DND-41 (cell line): ENCODE measurements around the gene TMEM14C.
A peak's percentile ranks its signal among the peaks of the same experiment; 100 is the strongest.

Source experiments
- ATAC-seq: fragments of 200-7000 bp; cut with Tn5 transposase; 3 replicates; pipeline ENCODE4 v1.9.1; 2021; ENCODE audit warnings: low read depth; ENCODE audit not compliant: insufficient read depth
- DNase-seq: peaks from one replicate; pipeline ENCODE4 v3.0.0-alpha.2; 2020
- H2AFZ ChIP-seq: 2 replicates; pipeline ENCODE4 v1.6.0; 2012; ENCODE audit warnings: low read depth, low read length
- H3K27ac ChIP-seq: 2 replicates; pipeline ENCODE4 v1.5.1; 2012; ENCODE audit warnings: low read length, inconsistent platforms
- H3K27me3 ChIP-seq: fragments of 200-600 bp; sonication (generic); 2 replicates; pipeline ENCODE4 v1.6.0; 2012; ENCODE audit warnings: low read length, mild to moderate bottlenecking, inconsistent platforms; ENCODE audit not compliant: insufficient read depth, poor library complexity
- H3K36me3 ChIP-seq: 2 replicates; pipeline ENCODE4 v1.5.1; 2012; ENCODE audit warnings: low read length, inconsistent platforms; ENCODE audit not compliant: insufficient read depth
- H3K4me1 ChIP-seq: 2 replicates; pipeline ENCODE4 v1.5.1; 2012; ENCODE audit warnings: mild to moderate bottlenecking, low read length; ENCODE audit not compliant: insufficient read depth
- H3K4me2 ChIP-seq: 2 replicates; pipeline ENCODE4 v1.6.0; 2012; ENCODE audit warnings: mild to moderate bottlenecking, moderate library complexity, low read length, inconsistent platforms; ENCODE audit not compliant: insufficient read depth
- H3K4me3 ChIP-seq, 2 experiments: fragments of 200-600 bp in 1 of 2; shearing (Covaris generic) in 1 of 2; 2 replicates each; pipeline ENCODE4 v1.5.1; 2012 to 2016; ENCODE audit warnings: inconsistent platforms in 2 of 2, low read length in 2 of 2, mild to moderate bottlenecking in 2 of 2, low read depth in 1 of 2, moderate library complexity in 1 of 2
- H3K79me2 ChIP-seq: 2 replicates; pipeline ENCODE4 v1.6.0; 2012; ENCODE audit warnings: low read length, inconsistent platforms; ENCODE audit not compliant: insufficient read depth
- H3K9ac ChIP-seq: 2 replicates; pipeline ENCODE4 v1.6.0; 2012; ENCODE audit warnings: low read depth, mild to moderate bottlenecking, inconsistent platforms, low read length, moderate library complexity
- H3K9me3 ChIP-seq: 2 replicates; pipeline ENCODE4 v1.5.1; 2012; ENCODE audit warnings: low read length, moderate library complexity, mild to moderate bottlenecking, inconsistent platforms; ENCODE audit not compliant: insufficient read depth, severe bottlenecking
- H4K20me1 ChIP-seq: 2 replicates; pipeline ENCODE4 v1.6.0; 2012; ENCODE audit warnings: low read length; ENCODE audit not compliant: insufficient read depth
- EZH2 ChIP-seq: IDR thresholded peaks from 3 replicates; pipeline ENCODE4 v1.6.1; 2012; ENCODE audit warnings: borderline replicate concordance, low read depth, mild to moderate bottlenecking, moderate library complexity, low read length, inconsistent platforms; ENCODE audit not compliant: severe bottlenecking
- TF ChIP-seq, protein P1 (sequence below): IDR thresholded peaks from 2 replicates; pipeline ENCODE4 v1.5.1; 2012; ENCODE audit warnings: borderline replicate concordance, low read length, moderate library complexity, mild to moderate bottlenecking; ENCODE audit not compliant: poor library complexity, severe bottlenecking; ENCODE audit errors: extremely low read depth

Gene TMEM14C

GRCh38 chr6:10695086-10695657 is 27.7 kb upstream of the TMEM14C start:
- Histone ChIP-seq H3K9ac (peak overlapping the region; percentile 76), H3K4me3 (peak overlapping the region; percentile 87 to 95), H3K9me3 (no peaks in the 10 kb centered on the region), H3K4me1 (peaks cover 29% of the 10 kb centered on the region), H2AFZ (peak overlapping the region; percentile 97), H3K4me2 (peak overlapping the region; percentile 65), H3K27ac (peak overlapping the region; percentile 99), H3K79me2 (peaks cover 67% of the 10 kb centered on the region), H3K27me3 (no peaks in the 10 kb centered on the region), H3K36me3 (peaks cover 32% of the 10 kb centered on the region), H4K20me1 (peaks cover under 1% of the 10 kb centered on the region; the same call in 1 of the 2 replicates)
- ATAC-seq (no peak), DNase-seq (no peak)
- TF ChIP-seq, protein P1, sequence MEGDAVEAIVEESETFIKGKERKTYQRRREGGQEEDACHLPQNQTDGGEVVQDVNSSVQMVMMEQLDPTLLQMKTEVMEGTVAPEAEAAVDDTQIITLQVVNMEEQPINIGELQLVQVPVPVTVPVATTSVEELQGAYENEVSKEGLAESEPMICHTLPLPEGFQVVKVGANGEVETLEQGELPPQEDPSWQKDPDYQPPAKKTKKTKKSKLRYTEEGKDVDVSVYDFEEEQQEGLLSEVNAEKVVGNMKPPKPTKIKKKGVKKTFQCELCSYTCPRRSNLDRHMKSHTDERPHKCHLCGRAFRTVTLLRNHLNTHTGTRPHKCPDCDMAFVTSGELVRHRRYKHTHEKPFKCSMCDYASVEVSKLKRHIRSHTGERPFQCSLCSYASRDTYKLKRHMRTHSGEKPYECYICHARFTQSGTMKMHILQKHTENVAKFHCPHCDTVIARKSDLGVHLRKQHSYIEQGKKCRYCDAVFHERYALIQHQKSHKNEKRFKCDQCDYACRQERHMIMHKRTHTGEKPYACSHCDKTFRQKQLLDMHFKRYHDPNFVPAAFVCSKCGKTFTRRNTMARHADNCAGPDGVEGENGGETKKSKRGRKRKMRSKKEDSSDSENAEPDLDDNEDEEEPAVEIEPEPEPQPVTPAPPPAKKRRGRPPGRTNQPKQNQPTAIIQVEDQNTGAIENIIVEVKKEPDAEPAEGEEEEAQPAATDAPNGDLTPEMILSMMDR: no peak
- no peak for TF ChIP-seq EZH2

GRCh38 chr6:10696655-10697054 is 26.2 kb upstream of the TMEM14C start:
- peak overlapping the region in 1 of 2 experiments; percentile 87; a peak in 1 of 4 replicates for H3K4me3 ChIP-seq
- H3K4me1 ChIP-seq: peaks cover 29% of the 10 kb centered on the region

GRCh38 chr6:10713962-10714361 is 8.9 kb upstream of the TMEM14C start:
- H3K9me3 ChIP-seq: peaks cover 11% of the 10 kb centered on the region
- H3K4me3 ChIP-seq: no peak overlapping the region
- no peaks in the 10 kb centered on the region for H3K27me3 ChIP-seq
- no peak for TF ChIP-seq EZH2
- TF ChIP-seq, protein P1: no peak
- no peak overlapping the region for H2AFZ ChIP-seq
- DNase-seq (no peak), ATAC-seq (no peak)
- no peak overlapping the region for H3K27ac ChIP-seq
- H3K79me2 ChIP-seq: no peaks in the 10 kb centered on the region
- H3K4me1 ChIP-seq: 0 out of 2 replicates have a peak, but pooled peaks cover 1% of the 10 kb centered on the region
- H3K9ac ChIP-seq: no peak overlapping the region
- no peaks in the 10 kb centered on the region for H4K20me1 ChIP-seq
- peaks cover 13% of the 10 kb centered on the region; the same call in 1 of the 2 replicates for H3K36me3 ChIP-seq
- no peak overlapping the region for H3K4me2 ChIP-seq

More at GRCh38 chr6:10696655-10697054, 26.2 kb upstream of the TMEM14C start:
- Histone ChIP-seq H3K79me2 (peaks cover 79% of the 10 kb centered on the region), H3K27me3 (no peaks in the 10 kb centered on the region), H3K9ac (peak overlapping the region; percentile 76; the same call in 1 of the 2 replicates), H2AFZ (no peak overlapping the region), H3K4me2 (peak overlapping the region; percentile 65), H3K27ac (no peak overlapping the region), H3K36me3 (peaks cover 47% of the 10 kb centered on the region), H3K9me3 (no peaks in the 10 kb centered on the region), H4K20me1 (peaks cover 4% of the 10 kb centered on the region; the same call in 1 of the 2 replicates)
- no peak for ATAC-seq
- no peak for DNase-seq
- no peak for TF ChIP-seq EZH2
- TF ChIP-seq, protein P1: no peak
